ENCODE measurements around the gene SEPTIN5.
A peak's percentile ranks its signal among the peaks of the same experiment; 100 is the strongest.

Gene SEPTIN5

DNA sequence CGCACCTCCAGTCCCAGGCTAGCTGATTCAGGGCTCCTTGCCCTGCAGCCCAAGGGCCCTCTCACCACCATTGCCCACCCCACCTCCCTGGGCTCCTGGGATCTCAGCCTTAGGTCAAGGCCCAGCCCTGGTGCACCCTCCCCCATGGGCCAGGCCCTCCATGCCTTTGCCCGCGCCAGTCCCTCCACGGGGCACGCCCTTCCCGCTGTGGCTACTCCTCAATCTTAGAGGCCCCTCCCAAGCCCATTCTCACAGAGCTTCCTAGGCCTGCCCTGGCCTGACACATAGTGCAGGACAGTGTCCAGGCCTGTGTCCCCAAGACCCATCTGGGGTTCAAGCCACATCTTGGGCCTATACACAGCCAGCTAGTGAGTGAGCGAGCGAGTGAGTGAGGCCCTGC is 15.9 kb downstream of the SEPTIN5 start:
- TF ChIP-seq, protein P1, sequence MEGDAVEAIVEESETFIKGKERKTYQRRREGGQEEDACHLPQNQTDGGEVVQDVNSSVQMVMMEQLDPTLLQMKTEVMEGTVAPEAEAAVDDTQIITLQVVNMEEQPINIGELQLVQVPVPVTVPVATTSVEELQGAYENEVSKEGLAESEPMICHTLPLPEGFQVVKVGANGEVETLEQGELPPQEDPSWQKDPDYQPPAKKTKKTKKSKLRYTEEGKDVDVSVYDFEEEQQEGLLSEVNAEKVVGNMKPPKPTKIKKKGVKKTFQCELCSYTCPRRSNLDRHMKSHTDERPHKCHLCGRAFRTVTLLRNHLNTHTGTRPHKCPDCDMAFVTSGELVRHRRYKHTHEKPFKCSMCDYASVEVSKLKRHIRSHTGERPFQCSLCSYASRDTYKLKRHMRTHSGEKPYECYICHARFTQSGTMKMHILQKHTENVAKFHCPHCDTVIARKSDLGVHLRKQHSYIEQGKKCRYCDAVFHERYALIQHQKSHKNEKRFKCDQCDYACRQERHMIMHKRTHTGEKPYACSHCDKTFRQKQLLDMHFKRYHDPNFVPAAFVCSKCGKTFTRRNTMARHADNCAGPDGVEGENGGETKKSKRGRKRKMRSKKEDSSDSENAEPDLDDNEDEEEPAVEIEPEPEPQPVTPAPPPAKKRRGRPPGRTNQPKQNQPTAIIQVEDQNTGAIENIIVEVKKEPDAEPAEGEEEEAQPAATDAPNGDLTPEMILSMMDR (IDR thresholded peaks at IDR 0.05; ENCODE audit: low read depth, low read length): no peak
- in situ Hi-C loops (cut with HindIII; ENCODE audit: low sequenced_read_pairs): no loop called here
- no peak overlapping the region for H3K4me3 ChIP-seq (ENCODE audit: low read depth, low read length)
- DNase-seq (ENCODE audit: low read depth, low spot score): no peak

DNA sequence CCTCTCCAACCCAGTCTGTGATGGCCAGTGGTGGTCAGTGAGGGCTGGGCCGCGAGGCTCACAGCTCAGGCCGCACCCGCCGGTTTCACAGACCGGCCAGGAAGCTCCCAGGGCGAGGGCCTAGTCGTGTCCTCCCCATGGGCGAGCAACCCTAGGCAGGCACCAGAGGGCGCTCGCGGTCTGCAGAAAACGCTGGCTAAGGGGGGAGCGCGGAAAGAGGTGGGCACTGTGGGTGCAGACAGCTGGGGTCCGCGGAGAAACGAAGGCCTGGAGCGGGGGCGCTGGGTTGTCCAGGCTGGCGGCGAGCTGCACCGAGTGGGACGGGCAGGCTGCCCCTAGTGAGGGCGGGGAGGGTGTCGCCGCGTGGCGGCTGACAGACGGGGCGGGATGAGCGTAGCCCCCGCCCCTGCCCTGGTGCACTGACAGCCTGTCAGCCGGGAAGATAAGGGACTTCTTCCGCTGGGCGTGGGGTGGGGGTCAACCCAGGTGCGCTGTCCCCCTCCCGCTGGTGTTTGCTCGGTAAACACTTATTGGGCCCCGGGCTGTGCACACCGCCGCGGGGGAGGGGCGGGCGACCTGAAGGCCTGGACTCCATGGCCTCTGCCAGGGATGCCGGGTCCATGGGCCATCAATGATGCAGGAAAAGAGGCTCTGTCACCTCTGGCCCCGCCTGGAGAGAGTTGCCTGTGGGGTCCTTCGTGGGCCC is 16.5 kb downstream of the SEPTIN5 start:
- peak overlapping the region; percentile 43 for H3K4me3 ChIP-seq (ENCODE audit: low read depth, low read length)
- TF ChIP-seq, protein P1 (IDR thresholded peaks at IDR 0.05; ENCODE audit: low read depth, low read length): peak; percentile 93
- DNase-seq (ENCODE audit: low read depth, low spot score): peak; percentile 74
- in situ Hi-C loops (cut with HindIII; ENCODE audit: low sequenced_read_pairs): no loop called here

DNA sequence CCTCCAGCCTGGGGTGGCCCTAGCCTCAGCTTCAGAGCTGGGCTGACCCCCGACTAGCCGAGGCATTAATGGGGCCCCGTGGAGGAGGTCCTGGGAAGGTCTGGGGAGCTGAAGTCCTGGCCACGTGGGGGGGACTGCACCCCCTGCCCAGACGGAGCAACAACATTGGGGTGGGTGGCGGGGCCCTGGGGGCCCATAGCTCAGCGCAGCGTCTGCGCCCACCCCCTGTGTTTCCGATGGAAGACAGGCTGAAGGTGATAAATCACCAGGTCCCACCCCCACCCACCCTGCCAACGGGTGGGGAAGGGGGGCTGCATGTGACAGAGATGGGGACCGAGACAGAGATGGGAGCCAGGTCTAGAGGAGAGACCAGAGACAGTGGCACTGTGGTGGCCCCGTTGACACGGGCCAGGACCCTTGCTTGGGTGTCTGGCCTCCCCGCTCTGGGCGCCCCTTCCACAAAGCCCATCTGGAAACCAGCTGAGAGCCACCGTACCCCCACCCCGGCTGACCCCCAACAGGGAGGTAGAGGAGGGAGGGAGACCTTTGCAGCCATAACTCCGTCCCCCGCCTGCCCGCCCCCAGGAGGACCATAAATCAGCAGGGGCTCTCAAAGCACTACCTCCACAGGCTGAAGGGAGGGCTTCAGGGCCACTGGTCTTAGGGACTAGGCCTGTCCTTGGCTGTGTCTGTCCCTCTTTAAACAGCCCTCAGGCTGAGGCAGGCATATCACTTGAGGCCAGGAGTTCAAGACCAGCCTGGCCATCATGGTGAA is 17.2 kb downstream of the SEPTIN5 start:
- in situ Hi-C loops (cut with HindIII; ENCODE audit: low sequenced_read_pairs): no loop called here
- no peak for DNase-seq (ENCODE audit: low read depth, low spot score)
- TF ChIP-seq, protein P1 (IDR thresholded peaks at IDR 0.05; ENCODE audit: low read depth, low read length): no peak
- H3K4me3 ChIP-seq (ENCODE audit: low read depth, low read length): no peak overlapping the region

DNA sequence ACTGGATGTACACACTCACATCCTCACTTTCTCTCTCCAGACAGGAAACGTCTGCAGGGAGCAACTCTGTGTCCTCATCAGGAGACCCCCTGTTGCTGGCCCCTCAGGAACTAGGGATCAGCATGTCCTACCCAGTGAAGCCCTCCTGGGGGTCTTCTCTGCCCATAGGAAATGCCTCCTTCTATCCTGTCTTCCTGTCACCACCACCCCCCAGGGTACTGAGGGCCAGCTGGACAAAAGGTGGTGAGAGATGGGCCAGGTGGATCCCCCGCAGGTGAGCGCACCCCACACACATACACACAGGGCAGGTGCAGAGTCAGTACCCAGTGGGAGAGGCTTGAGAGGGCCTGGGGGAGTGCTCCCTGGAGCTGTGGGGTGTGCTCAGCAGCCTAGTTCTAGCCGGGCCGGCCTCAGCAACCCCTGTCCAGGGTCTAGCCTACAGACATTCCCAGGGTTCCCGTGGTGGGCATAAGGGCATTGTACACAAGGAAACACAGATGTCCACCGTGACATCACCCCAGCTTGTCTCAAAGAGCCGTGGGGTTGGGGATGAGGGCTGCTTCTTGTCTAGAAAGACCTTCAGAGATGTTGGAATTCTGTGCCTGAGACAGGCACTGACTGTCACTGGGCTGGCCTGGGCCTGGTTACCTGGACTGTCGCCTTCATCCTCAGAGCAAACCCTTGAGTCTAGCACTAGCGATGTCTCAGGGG is 18.3 kb downstream of the SEPTIN5 start:
- TF ChIP-seq, protein P1 (IDR thresholded peaks at IDR 0.05; ENCODE audit: low read depth, low read length): no peak
- H3K4me3 ChIP-seq (ENCODE audit: low read depth, low read length): no peak overlapping the region
- in situ Hi-C loops (cut with HindIII; ENCODE audit: low sequenced_read_pairs): no loop called here
- no peak for DNase-seq (ENCODE audit: low read depth, low spot score)

DNA sequence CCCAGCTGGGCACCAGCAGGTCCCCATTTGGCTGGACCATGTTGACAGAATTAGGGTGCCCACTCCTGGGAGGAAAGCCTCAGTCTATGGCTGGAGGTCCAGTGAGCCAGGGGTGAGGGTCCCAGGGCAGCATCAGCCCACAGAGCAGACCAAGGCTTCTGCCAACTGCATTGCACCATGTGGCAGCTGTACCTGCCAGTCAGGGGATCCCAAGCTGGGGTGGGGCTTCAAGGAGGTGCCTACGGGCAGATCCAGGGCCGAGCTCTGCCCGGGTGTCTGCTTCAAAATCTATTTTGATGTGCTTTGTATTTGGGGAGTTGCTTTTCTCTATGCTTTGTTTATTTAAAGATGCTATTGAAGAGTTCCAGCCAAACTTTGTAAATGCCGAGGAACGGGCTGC is 19.5 kb downstream of the SEPTIN5 start:
- TF ChIP-seq, protein P1 (IDR thresholded peaks at IDR 0.05; ENCODE audit: low read depth, low read length): no peak
- no peak for DNase-seq (ENCODE audit: low read depth, low spot score)
- in situ Hi-C loops (cut with HindIII; ENCODE audit: low sequenced_read_pairs): no loop called here
- no peak overlapping the region for H3K4me3 ChIP-seq (ENCODE audit: low read depth, low read length)

DNA sequence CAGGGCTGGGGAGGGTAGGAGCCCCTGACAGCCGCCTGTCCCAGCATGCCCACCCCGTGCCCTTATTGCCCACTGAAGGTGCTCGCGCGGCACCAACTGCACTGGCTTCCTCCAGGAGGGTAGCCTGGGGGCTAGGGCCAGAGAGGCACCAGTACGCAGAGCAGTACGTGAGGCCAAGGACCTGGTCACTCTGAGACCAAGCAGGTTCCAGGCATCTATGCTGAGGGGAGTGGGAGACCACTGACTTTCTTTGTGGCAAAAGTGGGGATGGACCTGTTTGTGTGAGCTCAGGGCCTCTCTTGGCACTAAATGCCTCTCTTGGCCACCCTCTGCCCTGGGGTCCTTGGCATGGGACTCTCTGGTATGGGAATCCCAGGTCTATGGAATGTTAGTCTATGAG is 19.9 kb downstream of the SEPTIN5 start:
- TF ChIP-seq, protein P1 (IDR thresholded peaks at IDR 0.05; ENCODE audit: low read depth, low read length): no peak
- no peak overlapping the region for H3K4me3 ChIP-seq (ENCODE audit: low read depth, low read length)
- in situ Hi-C loops (cut with HindIII; ENCODE audit: low sequenced_read_pairs): no loop called here
- no peak for DNase-seq (ENCODE audit: low read depth, low spot score)
